Hematopoietic multipotent progenitor cell treated with erythropoietin and hydrocortisone succinate and interleukin-3 and kit ligand, for 17 days (in vitro differentiated cells): ENCODE measurements around the gene ORC3.

Experiments used
- DNase-seq: peaks from one replicate; pipeline ENCODE4 v3.0.0-alpha.2; 2015; ENCODE audit warnings: low spot score

Gene ORC3

DNA sequence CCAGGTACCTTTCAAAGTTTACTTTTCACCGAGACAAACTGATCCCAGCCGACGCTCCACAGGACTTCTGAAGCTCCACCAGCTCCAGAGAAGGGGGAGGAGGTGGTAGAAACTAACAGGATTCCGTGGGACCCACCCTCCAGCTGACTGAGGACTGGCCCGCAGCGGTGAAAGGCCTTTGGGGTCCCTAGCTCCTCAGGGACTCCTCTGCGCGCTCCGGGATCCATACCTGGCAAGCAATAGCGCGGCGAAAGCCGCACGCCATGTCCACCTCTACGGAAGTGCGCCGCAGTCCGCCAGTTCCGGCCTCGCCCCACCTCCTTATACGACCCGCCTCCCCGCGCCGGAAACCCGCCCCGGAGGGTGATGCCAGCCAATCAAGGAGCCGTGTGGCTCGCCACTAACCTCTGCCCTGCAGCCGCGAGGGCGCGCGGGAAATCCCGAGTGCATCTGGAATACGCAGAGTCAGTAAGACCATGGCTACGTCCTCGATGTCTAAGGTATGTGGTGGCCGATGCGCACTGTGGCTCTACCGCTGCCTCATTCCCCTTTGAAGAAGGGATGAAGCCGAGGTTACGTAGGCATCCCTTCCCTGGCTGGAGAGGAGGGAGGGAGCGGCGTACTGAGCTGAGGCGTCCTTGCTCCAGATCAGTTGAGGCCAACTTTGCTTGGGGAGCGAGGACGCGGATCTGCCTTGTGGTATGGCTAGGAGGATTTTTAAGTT lies at the start of gene ORC3, which contains the start of gene RARS2:
Gene ORC3, plus strand, starts transcription at position 443 of the 724 bp plus-strand sequence. Its CDS starts 34 bp downstream, at position 477.
Gene RARS2, minus strand, starts transcription at position 295 of the 724 bp plus-strand sequence. Its CDS starts 30 bp downstream, at position 265.
- DNase-seq, result peak; percentile 95

DNA sequence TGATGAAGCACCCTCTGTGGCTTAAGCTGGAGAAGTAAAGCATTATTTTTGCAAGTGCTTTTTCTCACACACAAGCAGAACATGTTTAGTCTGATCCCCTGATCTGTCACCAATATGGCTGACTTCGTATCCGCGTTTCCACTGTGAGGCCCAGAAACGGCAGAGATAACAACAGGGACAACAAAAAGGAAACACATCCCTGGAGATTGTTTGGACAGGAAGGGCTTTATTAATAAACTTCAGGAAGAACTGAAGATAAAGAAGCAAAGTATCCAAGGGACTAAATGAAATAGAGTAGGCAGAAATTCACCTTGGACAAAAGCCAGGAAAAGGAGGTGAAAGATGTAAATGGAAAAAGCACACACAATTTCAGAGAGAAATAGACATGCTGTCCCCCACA lies 49.4 kb upstream of the ORC3 start:
- DNase-seq, result no peak

DNA sequence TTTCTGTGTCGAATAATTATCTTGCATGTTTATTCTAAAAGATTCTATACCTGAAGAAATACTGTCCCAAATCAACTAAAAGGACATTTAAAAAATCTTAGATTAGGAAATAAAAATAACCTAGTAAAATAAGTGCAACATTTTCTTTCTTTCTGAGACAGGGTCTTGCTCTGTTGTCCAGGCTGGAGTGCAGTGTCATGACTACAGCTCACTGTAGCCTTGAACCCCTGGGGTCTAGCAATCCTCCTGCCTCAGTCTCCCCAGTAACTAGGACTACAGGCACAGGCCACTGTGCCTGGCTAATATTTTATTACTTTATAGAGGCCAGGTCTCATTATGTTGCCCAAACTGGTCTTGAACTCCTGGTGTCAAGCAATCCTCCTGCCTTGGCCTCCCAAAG lies 48.9 kb upstream of the ORC3 start:
- no peak for DNase-seq

DNA sequence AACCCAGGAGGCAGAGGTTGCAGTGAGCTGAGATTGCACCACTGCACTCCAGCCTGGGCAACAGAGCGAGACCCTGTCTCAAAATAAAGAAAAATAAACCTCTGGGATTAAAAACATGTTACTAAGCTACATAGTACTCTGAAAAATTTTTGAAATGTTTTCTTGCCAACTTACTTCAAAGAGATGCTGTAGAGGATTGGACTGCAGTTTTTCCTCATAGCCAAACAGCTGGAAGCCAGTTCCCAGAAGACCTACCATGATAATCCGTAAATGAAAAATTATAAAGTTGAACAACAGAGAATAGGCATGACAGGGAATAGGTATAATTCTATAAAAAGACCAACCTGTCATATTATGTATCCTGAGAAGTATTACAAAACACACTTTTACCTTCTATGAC lies 48.2 kb upstream of the ORC3 start:
- DNase-seq, result no peak

DNA sequence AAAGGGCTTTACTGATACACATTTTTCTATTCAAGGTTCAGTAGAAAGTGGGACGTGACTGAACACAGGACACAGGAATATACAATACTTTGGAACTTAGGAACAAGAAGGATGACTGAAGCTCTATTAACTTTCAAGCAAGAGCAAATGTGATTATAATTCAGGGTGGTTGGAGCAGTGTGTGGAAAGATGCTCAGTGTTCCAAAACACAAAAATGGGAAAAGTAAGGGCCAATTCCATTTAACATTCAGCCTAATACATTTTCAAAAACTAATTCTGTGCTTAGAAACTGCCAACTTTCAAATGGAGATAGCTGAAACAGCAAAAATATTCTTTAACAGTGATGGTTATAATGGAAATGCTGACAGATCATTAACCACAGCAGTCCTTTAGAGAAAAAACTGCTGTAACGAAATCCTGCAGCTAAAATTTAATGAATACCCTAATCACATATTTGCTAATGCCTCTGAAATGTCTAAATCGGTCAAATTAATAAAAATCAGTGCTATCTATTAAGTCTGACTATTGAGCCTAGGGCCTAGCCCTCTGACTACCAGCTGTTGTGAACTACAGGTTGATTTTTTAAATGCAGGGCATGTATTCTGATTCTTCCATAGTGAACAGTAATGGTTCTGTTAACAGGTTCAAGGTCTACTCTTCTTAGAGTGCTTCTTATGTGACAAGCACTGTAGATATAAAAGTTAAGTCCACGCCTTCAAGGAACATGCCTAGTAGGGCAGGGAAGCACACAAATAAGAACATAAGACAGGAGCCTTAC lies 46.0 kb upstream of the ORC3 start:
- DNase-seq, result no peak

DNA sequence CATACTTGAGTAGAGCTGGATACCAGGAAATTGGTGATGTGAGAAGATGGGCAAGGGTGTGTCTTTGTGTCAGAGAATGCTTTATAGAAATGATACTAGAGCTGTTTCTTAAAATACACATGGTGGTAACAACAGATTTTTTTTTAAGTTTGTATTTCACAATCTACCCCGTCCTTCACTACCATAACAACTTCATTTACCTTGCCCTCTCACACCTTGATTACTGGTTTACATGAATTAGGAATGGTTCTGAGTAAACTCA lies 45.5 kb upstream of the ORC3 start:
- no peak for DNase-seq

DNA sequence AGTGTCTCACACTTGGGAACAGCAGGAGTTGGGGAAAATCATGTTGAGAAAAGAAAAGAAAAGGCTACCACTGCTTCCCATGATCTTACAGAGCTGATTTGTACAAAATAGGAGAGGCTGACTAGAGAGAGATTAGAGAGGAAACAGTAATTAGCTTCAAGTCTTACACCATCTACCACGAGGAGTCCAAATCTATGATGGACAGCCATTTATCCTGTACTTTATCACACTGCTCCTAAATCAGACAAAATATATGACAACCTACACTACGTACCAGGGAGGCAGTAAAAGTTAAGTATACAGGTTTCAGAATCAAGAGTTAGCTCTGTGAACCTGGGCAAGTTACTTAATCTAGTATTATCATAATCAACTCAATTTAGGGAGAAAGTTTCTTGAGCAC lies 38.1 kb upstream of the ORC3 start:
- no peak for DNase-seq

DNA sequence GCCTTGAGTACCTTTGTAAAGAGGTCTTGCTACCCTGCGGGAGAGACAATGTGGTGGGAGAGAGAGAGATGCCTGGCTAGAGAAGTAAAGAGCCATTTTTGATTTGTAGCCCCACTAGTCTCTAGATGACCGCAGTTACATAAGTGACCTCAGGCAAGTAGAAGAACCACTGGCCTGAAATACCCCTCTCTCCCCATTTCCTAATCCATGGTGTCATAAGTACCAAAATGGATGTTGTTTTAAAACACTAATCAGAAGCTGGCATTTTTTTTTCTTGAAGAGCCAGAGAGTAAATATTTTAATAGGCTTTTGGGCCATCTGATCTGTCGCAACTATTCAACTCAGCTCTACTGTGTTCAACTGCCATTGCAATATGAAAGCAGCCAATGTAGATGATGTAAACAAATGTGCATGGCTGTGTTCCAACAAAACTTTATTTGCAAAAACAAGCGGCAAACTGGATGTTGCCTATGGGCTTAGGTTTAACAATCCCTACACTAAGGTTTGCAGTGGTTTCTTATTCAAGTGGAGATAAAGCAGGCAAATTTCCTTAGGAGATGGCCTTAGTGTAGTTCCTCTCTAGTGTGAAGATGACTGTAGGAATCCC lies 36.7 kb upstream of the ORC3 start:
- no peak for DNase-seq

DNA sequence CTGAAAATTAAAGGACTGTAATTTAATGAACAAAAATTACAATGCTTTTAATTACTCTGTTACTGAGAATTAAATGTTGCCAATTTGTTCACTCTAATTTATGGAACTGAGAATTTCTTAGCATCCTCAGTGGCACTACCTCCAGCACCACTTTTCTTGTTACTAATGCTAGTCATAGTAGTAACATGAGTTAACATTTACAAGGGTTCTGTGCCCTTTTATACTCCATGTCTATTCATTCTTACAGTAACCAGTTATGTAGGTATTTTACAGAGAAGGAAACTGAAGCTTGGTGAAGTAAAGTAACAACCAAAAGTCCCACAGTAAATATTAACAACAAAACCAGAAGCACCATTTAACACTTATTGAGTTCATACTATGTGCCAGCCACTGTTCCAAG lies 34.4 kb upstream of the ORC3 start:
- no peak for DNase-seq

DNA sequence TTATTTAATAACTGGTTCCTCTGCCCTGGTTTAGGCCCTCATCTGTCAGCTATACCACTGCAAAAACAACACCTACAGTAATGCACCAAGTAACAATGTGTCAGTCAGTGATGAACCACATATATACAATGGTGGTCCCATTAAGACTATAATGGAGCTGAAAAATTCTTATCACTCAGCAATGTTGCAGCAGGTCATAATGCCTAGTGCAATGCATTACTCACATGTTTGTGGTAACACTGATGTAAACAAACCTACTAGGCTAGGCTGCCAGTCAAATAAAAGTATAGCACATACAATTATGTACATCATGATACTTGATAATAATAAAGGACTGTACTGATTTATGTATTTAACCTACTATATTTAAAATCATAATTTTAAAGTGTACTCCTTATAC lies 31.5 kb upstream of the ORC3 start:
- no peak for DNase-seq

DNA sequence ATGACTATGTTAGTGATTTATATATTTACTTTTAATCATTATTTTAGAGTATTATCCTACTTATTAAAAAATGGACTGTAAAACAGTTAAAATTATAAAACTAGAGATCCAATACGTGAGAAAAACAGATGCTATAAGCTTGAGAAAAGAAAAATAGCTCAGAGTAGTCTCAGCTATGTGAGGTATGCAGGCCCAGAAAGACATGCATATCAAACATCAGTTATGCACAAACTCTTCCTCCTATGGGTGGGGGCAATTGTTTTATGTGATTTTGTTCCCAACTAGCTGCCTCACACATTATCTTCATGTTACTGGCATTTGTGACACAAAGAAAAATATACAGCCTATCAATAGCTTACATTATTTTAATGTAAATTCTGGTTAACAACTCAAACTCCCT lies 28.9 kb upstream of the ORC3 start:
- DNase-seq, result no peak

DNA sequence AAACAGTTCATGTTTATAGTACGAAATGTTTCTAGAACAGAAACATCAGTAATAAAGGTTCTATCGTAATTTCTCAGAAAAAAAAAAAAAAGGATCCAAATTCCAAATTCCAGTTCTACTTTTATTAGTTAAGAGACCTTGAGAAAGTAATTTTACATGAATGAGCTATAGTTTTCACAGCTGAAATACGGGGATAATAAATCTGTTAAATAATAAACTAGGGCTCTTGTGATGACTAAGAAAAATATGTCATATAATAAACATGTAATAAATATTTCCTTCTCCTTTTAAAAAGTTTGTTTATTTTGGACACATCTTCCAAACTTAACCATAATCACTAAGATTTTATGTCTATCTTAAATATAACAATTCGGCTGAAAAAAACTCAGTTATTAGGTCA lies 17.9 kb upstream of the ORC3 start:
- no peak for DNase-seq

DNA sequence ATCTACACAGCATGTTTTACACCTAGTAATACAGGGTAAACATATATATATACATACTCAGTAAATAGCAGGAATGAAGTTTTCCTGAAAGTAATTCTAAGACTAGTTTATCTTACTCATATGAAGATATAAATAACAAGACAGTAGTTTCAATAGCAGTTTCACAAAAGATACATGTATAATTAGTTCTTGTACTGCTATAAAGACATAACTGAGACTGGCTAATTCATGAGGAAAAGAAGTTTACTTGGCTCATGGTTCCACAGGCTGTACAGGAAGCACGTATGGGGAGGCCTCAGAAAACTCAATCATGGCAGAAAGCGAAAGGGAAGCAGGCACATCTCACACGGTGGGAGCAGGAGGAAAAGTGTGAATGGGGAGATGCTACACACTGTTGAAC lies 17.1 kb upstream of the ORC3 start:
- no peak for DNase-seq

DNA sequence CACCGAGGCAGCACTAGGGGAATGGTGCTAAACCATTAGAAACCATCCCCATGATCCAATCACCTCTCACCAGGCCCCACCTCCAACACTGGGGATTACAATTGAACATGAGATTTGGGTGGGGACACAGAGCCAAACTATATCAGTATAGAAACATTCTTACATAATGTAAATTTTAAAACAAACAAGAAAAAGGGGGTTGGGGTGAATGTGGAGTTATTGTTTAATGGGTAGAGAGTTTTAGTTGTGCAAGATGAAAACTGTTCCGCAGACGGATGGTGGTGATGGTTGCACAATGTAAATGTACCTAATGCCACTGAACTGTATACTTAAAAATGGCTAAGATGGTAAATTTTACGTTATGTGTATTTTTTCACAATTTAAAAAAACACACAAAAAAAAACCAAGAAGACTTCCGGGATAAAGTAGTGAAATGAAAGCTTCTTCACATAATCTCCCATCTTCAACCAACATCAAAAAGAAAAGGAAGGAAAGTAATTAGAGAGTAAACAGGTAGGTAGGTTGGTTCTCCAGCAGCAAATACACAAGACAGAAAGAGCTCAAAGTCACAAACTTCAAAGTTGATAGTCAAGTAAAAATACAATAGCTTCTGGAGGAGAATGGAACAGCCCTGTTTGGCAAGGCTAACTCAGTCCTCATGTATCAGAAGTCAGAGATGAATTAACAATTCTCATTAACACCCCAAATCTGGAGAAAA lies 16.5 kb upstream of the ORC3 start:
- DNase-seq, result no peak

DNA sequence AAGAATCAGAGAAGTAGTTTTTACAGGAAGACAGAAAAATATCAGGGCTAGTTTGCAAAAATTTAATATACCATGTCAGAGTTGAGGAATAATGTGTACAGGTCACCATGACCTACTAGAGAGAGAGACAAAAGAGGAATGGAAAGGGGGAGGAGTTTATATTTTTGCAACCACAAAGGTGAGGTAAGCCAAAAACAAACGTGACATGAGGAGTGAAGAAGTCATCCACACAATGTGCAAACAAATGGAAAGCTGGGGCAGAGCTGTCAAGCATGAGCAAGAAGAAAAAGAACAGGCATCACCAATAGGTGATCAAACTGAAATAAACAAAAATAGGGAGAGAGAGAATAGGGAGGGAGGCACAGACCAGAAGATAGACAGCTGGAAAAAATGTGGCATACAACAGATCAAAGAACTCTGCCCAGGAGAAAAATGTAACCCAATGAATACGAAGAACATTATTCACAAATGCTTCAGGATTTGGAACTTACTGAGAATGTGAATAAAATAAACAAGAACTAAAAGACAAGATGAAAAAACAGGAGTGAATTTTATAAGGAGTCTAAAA lies 15.6 kb upstream of the ORC3 start:
- no peak for DNase-seq

DNA sequence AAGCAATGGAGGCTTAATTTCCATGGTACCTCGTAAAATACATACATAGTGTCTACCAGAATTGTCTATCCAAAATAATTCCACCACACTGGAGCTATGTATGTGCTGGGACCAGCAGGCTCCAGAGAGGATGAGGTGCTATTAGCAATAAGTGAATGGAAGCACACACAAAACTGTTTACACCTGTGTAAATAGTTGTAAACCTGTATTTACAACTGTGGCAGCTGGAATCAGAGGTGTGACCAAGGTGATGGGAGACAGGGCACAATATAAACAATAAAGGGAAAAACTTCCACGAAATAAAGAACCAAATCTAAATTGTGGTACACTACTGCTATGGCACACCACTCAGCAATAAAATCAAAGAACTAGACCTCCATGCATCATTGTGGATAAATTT lies 14.5 kb upstream of the ORC3 start:
- no peak for DNase-seq

DNA sequence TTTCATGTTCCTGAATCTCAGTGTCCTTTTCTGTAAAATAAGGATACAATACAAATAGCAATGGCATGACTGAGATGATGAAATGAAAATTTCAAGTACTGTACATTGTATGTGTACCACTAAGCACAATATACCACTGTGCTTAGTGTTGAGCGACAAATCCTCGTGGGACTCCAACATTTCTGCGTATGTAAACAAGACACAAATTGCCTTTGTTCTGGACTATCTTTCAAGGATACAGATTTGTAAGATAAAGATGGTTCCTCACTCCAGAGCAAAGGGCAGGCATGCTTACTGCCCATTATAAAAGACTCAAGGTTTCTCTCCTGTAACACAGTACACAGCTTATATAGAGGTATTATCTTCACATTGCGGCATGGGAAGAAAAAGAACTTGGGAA lies 6.1 kb upstream of the ORC3 start:
- no peak for DNase-seq

DNA sequence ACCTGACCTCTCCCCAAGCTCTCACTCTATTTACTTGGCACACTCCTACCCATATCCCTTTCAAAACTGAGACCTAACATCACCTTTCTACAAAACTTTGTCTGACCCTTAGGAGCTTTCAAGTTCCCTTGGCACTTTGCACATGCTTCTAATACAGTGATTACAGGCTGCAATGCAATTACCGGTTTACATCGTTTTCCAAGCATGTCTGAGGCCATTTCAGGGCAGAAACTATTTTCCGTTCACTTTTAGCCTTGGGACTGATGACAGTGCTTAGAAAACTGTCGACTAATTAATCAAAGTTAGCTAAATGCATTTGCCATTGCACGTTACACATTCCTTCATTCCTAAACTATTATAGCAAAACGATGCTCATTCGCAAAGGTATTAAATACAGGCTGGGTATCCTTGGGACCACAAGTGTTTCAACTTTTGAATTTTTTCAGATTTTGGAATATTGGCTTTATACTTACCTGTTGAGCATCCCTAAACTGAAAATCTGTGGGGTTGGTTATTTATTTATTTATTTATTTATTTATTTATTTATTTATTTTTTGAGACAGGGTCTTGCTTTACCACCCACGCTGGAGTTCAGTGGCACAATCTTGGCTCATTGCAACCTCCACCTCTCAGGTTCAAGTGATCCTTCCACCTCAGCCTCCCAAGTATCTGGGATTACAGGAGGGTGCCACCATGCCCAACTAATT lies 3.4 kb upstream of the ORC3 start:
- no peak for DNase-seq

DNA sequence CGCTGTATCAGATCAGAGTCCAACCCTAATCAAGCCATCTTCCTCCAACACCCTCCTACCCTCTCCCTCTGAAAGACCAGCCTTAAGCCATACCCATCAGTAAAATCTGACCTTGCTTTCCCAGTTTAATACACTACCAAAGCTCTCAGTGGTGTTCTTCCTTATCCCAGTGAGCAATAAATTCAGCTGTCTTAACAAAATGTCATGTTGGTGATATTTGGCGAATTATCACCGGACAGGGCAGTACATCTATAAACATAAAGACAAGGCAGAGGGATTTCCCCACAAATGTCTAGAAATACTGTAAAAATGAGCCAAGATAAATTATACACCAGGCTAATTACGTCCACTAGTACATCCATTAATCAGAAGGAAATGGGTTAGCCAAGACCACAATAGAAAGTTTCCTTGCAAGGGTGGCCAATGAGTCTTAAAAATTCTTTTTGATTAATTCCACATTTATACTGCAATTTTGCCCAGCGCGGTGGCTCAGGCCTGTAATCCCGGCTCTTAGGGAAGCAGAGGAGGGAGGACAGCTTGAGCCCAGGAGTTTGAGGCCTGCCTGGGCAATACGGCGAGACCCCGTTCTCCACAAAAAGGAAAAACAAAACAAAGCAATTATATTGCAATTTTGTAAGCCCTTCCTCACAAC lies 1.1 kb upstream of the ORC3 start:
- DNase-seq, result no peak

DNA sequence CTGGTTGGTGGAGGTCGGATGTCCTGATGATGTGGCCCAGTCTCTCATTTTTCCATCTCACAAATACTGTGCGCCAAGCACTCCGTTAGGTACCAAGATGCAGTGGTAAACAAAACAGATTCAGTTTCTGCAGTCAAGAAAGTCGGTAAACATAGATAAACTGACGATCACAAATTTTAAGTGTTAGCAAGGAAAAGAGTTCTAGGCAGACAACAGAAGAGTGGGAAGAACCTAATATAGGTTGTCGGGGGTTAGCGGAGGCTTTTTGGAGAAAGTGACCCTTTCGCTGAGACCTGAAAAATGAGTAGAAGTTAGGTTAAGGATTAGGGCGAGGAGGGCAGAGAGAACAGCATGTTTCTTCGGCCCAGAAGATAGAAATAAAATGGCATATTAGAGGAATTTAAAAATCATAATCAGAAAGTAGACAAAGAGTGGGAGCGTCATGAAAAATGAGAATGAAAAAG lies 514 bp downstream of the ORC3 start:
- DNase-seq, result no peak

DNA sequence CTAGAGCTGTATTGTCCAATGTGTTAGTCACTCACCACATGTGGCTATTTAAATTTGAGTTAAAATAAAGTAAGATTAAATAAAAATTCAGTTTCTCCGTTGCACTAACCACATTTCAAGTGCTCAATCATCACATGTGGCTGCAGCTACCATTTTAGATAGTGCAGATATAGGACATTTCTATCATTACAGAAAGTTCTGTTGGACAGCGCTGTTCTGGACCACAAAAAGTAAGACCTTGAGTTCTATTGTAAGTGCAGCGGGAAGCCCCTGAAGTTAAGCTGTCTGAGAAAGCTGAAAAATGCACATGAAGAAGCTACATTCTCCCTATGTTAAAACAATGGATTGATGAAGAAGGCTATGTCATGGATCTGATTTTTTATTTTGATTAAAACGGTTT lies 1.1 kb downstream of the ORC3 start:
- DNase-seq, result no peak
